ENCODE results near the gene PDE4C.

Gene PDE4C

GRCh38 chr19:18264971-18265540 is 38.8 kb upstream of the PDE4C start:
- Histone ChIP-seq H3K9me3 (ENCODE audit: control insufficient read depth in 1 of 2, low read length in 2 of 2) (no peaks in the 10 kb centered on the region), H3K27me3 (ENCODE audit: control insufficient read depth in 1 of 2, insufficient read depth in 2 of 2, low read length in 2 of 2) (no peaks in the 10 kb centered on the region), H3K36me3 (ENCODE audit: control insufficient read depth in 1 of 2, insufficient read depth in 2 of 2, low read length in 2 of 2) (peaks cover 9 to 34% of the 10 kb centered on the region in 2 donors), H3K9ac (ENCODE audit: low read depth in 1 of 2, low read length in 2 of 2) (no peak overlapping the region), H3K27ac (ENCODE audit: low read depth, low read length) (no peak overlapping the region), H3K4me3 (ENCODE audit: low read depth in 1 of 2, low read length in 2 of 2) (no peak overlapping the region), H3K4me1 (ENCODE audit: control insufficient read depth in 1 of 2, insufficient read depth in 2 of 2, low read length in 2 of 2) (no peaks in the 10 kb centered on the region)

- no peak overlapping the region for H3K27ac ChIP-seq (ENCODE audit: low read depth, low read length)
- no peak overlapping the region for H3K4me3 ChIP-seq (ENCODE audit: low read depth in 1 of 2, low read length in 2 of 2)
- H3K9me3 ChIP-seq (ENCODE audit: control insufficient read depth in 1 of 2, low read length in 2 of 2): no peaks in the 10 kb centered on the region
- H3K36me3 ChIP-seq (ENCODE audit: control insufficient read depth in 1 of 2, insufficient read depth in 2 of 2, low read length in 2 of 2): peaks cover 9 to 33% of the 10 kb centered on the region in 2 donors
- H3K27me3 ChIP-seq (ENCODE audit: control insufficient read depth in 1 of 2, insufficient read depth in 2 of 2, low read length in 2 of 2): no peaks in the 10 kb centered on the region
- H3K9ac ChIP-seq (ENCODE audit: low read depth in 1 of 2, low read length in 2 of 2): no peak overlapping the region
- no peaks in the 10 kb centered on the region for H3K4me1 ChIP-seq (ENCODE audit: control insufficient read depth in 1 of 2, insufficient read depth in 2 of 2, low read length in 2 of 2)
These were observed 38.1 kb upstream of the PDE4C start for GRCh38 chr19:18264137-18264854.

DNA sequence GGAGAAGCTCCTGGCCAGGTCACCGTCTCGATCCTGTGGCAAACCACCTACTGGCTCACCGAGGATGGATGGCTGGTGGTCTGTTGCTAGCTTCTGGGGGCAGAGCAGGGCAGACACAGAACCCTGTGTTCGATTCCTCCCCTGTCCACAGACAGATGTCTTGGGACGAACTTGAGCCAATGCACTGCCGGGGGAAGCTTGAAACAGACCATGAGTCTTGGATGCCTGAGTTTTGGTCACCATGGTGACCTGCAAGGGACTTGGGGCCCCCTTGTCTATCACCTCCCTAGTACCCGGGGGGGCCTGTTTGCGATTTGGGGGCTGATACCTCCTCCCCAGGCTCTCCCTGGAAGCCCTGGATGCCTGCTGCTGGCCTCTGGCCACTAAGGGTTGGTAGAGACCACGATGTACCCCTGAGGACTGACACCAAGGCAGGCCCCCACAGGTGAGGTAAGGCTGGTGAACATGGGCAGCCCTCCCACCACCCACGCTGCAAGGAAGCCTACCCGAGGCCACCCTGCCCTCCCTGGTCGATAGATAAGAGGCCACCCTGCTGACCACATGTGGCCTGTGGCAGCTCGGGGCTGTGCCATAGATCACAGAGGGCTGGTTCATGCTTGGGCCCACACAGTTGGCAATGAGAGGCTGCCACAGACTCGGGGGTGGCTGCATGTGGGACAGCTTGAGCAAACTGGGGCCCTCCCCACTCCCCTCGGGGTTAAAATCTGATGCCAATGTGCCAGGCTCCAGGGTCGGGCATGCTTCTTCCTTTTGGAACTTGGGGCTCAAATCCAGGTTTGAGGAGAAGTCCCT is 37.3 kb upstream of the PDE4C start:
- H3K9ac ChIP-seq (ENCODE audit: low read depth in 1 of 2, low read length in 2 of 2): no peak overlapping the region
- H3K36me3 ChIP-seq (ENCODE audit: control insufficient read depth in 1 of 2, insufficient read depth in 2 of 2, low read length in 2 of 2): peaks cover 9 to 30% of the 10 kb centered on the region in 2 donors
- H3K9me3 ChIP-seq (ENCODE audit: control insufficient read depth in 1 of 2, low read length in 2 of 2): no peaks in the 10 kb centered on the region
- no peak overlapping the region for H3K4me3 ChIP-seq (ENCODE audit: low read depth in 1 of 2, low read length in 2 of 2)
- no peaks in the 10 kb centered on the region for H3K4me1 ChIP-seq (ENCODE audit: control insufficient read depth in 1 of 2, insufficient read depth in 2 of 2, low read length in 2 of 2)
- H3K27me3 ChIP-seq (ENCODE audit: control insufficient read depth in 1 of 2, insufficient read depth in 2 of 2, low read length in 2 of 2): no peaks in the 10 kb centered on the region
- H3K27ac ChIP-seq (ENCODE audit: low read depth, low read length): no peak overlapping the region

- Histone ChIP-seq H3K9ac (ENCODE audit: low read depth in 1 of 2, low read length in 2 of 2) (no peak overlapping the region), H3K27me3 (ENCODE audit: control insufficient read depth in 1 of 2, insufficient read depth in 2 of 2, low read length in 2 of 2) (no peaks in the 10 kb centered on the region), H3K4me3 (ENCODE audit: low read depth in 1 of 2, low read length in 2 of 2) (no peak overlapping the region), H3K9me3 (ENCODE audit: control insufficient read depth in 1 of 2, low read length in 2 of 2) (no peaks in the 10 kb centered on the region), H3K36me3 (ENCODE audit: control insufficient read depth in 1 of 2, insufficient read depth in 2 of 2, low read length in 2 of 2) (peaks cover 7 to 30% of the 10 kb centered on the region in 2 donors), H3K27ac (ENCODE audit: low read depth, low read length) (no peak overlapping the region), H3K4me1 (ENCODE audit: control insufficient read depth in 1 of 2, insufficient read depth in 2 of 2, low read length in 2 of 2) (no peaks in the 10 kb centered on the region)
These were observed 36.7 kb upstream of the PDE4C start for GRCh38 chr19:18262917-18263316.

DNA sequence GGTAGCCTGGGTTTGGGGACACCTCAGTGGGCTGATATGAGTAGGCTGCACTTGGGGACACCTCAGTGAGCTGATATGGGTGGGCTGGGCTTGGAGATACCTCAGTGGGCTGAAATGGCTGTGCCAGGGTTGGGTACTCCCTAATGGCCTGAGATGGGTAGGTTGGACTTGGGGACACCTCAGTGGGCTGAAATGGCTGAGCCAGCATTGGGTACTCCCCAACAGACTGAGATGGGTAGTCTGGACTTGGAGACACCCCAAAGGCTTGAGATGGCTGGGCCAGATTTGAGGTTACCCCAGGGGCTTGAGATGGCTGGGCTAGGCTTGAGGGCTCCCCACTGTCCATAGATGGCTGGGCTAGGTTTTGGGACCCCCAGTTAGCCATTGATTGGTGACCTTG is 35.9 kb upstream of the PDE4C start:
- no peaks in the 10 kb centered on the region for H3K4me1 ChIP-seq (ENCODE audit: control insufficient read depth in 1 of 2, insufficient read depth in 2 of 2, low read length in 2 of 2)
- peaks cover 4 to 28% of the 10 kb centered on the region in 2 donors for H3K36me3 ChIP-seq (ENCODE audit: control insufficient read depth in 1 of 2, insufficient read depth in 2 of 2, low read length in 2 of 2)

GRCh38 chr19:18261474-18261873 is 35.2 kb upstream of the PDE4C start:
- H3K9me3 ChIP-seq (ENCODE audit: control insufficient read depth in 1 of 2, low read length in 2 of 2): no peaks in the 10 kb centered on the region
- H3K4me3 ChIP-seq (ENCODE audit: low read depth in 1 of 2, low read length in 2 of 2): no peak overlapping the region
- no peaks in the 10 kb centered on the region for H3K27me3 ChIP-seq (ENCODE audit: control insufficient read depth in 1 of 2, insufficient read depth in 2 of 2, low read length in 2 of 2)
- no peak overlapping the region for H3K27ac ChIP-seq (ENCODE audit: low read depth, low read length)
- peaks cover 0 to 22% of the 10 kb centered on the region in 2 donors for H3K36me3 ChIP-seq (ENCODE audit: control insufficient read depth in 1 of 2, insufficient read depth in 2 of 2, low read length in 2 of 2)
- no peak overlapping the region for H3K9ac ChIP-seq (ENCODE audit: low read depth in 1 of 2, low read length in 2 of 2)
- no peaks in the 10 kb centered on the region for H3K4me1 ChIP-seq (ENCODE audit: control insufficient read depth in 1 of 2, insufficient read depth in 2 of 2, low read length in 2 of 2)

More for the DNA sequence above, 35.9 kb upstream of the PDE4C start:
- no peak overlapping the region for H3K9ac ChIP-seq (ENCODE audit: low read depth in 1 of 2, low read length in 2 of 2)
- no peak overlapping the region for H3K4me3 ChIP-seq (ENCODE audit: low read depth in 1 of 2, low read length in 2 of 2)
- H3K27ac ChIP-seq (ENCODE audit: low read depth, low read length): no peak overlapping the region
- no peaks in the 10 kb centered on the region for H3K9me3 ChIP-seq (ENCODE audit: control insufficient read depth in 1 of 2, low read length in 2 of 2)
- H3K27me3 ChIP-seq (ENCODE audit: control insufficient read depth in 1 of 2, insufficient read depth in 2 of 2, low read length in 2 of 2): no peaks in the 10 kb centered on the region

DNA sequence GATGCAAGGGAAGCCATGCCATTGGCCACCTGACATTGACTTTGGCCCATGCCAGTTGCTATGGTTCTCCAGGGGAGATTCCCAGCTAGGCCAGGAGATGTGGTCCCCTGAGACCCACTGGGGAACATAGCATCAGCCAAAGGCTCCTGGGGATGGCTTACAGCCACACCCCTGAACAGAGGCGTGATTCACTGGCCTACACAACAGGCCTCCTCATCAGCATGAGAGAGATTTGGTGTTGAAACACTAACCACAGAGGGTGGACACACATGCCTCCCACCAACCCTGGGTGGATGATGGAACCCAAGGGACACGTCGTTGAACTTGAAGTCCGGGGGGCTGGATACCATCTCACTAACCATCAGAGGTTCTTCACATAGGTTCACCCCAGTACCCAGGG is 33.7 kb upstream of the PDE4C start:
- Histone ChIP-seq H3K9ac (ENCODE audit: low read depth in 1 of 2, low read length in 2 of 2) (no peak overlapping the region), H3K36me3 (ENCODE audit: control insufficient read depth in 1 of 2, insufficient read depth in 2 of 2, low read length in 2 of 2) (peaks cover 0 to 6% of the 10 kb centered on the region in 2 donors), H3K4me1 (ENCODE audit: control insufficient read depth in 1 of 2, insufficient read depth in 2 of 2, low read length in 2 of 2) (peaks cover 0 to 2% of the 10 kb centered on the region in 2 donors), H3K4me3 (ENCODE audit: low read depth in 1 of 2, low read length in 2 of 2) (no peak overlapping the region), H3K27me3 (ENCODE audit: control insufficient read depth in 1 of 2, insufficient read depth in 2 of 2, low read length in 2 of 2) (no peaks in the 10 kb centered on the region), H3K9me3 (ENCODE audit: control insufficient read depth in 1 of 2, low read length in 2 of 2) (no peaks in the 10 kb centered on the region), H3K27ac (ENCODE audit: low read depth, low read length) (no peak overlapping the region)

DNA sequence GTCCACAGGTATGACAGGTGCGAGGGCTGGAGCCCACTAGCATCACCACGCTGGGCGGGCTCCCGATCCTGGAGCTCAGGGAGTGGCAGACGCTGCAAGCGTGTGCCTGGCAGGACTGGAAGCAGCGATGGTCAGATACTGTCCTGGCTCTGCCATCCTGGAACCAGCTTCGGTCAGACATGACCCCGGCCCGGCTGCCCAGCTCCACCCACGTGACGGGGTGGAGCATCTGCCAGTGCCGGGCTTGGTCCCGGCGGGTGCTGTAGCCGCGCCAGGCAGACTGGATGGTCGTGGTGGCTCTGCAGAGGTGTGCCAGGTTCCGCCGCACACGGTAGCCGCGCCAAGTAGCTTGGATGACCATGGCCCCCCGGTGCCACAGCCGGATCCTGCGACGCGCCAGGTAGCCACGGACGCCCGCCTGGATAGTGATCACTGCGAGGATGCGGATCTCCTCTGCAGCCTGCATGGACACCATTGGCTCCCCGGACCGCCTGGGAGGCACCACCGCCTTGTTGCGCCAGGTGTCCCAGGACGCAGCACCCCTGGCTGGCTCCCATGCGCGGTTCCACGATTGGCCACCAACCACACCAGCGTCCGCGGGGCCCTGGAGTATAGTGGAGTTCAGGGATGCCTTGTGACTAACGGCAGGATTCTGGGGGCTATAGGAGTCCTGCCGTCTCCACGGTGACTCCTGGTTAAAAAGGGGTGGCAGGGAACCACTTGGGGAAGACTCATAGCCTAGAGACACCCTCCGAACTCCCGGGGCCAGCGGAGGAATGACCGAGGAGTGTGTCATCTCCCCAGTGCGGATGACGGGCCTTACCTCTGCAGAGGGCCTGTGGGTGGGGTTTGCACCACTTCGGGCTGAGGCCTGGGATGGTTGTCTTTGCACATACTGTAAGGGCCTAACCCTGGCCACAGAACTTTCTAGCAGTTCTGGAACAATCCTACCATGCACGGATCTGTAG is 31.5 kb upstream of the PDE4C start:
- no peaks in the 10 kb centered on the region for H3K27me3 ChIP-seq (ENCODE audit: control insufficient read depth in 1 of 2, insufficient read depth in 2 of 2, low read length in 2 of 2)
- H3K27ac ChIP-seq (ENCODE audit: low read depth, low read length): no peak overlapping the region
- H3K4me1 ChIP-seq (ENCODE audit: control insufficient read depth in 1 of 2, insufficient read depth in 2 of 2, low read length in 2 of 2): peaks cover 13 to 17% of the 10 kb centered on the region in 2 donors
- no peaks in the 10 kb centered on the region for H3K9me3 ChIP-seq (ENCODE audit: control insufficient read depth in 1 of 2, low read length in 2 of 2)
- no peak overlapping the region for H3K9ac ChIP-seq (ENCODE audit: low read depth in 1 of 2, low read length in 2 of 2)
- no peak overlapping the region for H3K4me3 ChIP-seq (ENCODE audit: low read depth in 1 of 2, low read length in 2 of 2)
- no peaks in the 10 kb centered on the region for H3K36me3 ChIP-seq (ENCODE audit: control insufficient read depth in 1 of 2, insufficient read depth in 2 of 2, low read length in 2 of 2)

GRCh38 chr19:18254546-18255503 is 28.6 kb upstream of the PDE4C start:
- peak overlapping the region; percentile 57 to 62 for H3K4me3 ChIP-seq (ENCODE audit: low read depth in 1 of 2, low read length in 2 of 2)
- peak overlapping the region; percentile 69 to 76 for H3K9ac ChIP-seq (ENCODE audit: low read depth in 1 of 2, low read length in 2 of 2)
- no peaks in the 10 kb centered on the region for H3K36me3 ChIP-seq (ENCODE audit: control insufficient read depth in 1 of 2, insufficient read depth in 2 of 2, low read length in 2 of 2)
- no peaks in the 10 kb centered on the region for H3K27me3 ChIP-seq (ENCODE audit: control insufficient read depth in 1 of 2, insufficient read depth in 2 of 2, low read length in 2 of 2)
- H3K9me3 ChIP-seq (ENCODE audit: control insufficient read depth in 1 of 2, low read length in 2 of 2): no peaks in the 10 kb centered on the region
- peaks cover 13 to 17% of the 10 kb centered on the region in 2 donors for H3K4me1 ChIP-seq (ENCODE audit: control insufficient read depth in 1 of 2, insufficient read depth in 2 of 2, low read length in 2 of 2)
- H3K27ac ChIP-seq (ENCODE audit: low read depth, low read length): no peak overlapping the region
